Measurements from ENCODE around the gene SELENBP1.

SELENBP1 gene

DNA sequence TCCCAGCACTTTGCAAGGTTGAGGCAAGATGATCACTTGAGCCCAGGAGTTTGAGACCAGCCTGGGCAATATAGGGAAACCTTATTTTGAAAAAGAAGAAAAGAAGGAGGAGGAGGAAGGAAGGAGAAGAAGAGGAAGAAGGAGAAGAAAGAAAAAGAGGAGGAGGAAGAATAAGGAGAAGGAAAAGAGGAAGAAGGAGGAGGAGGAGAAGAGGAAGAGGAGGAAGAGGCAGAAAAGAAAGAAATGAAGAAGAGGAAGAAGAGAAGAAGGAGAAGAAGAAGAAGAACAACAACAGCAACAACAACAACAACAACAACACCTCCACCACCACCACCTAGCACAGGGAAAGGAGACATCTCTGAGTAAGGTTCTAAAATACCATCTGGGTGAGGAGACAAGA, 10.6 kb downstream of the SELENBP1 start:
- no peak for ATAC-seq
- TF ChIP-seq OSR1 (CRISPR knock-in tag; IDR thresholded peaks at IDR 0.05), result no peak
- no peak for TF ChIP-seq ZNF70 (CRISPR knock-in tag; IDR thresholded peaks at IDR 0.05)
- no peak for TF ChIP-seq TOX (CRISPR knock-in tag; IDR thresholded peaks at IDR 0.05; ENCODE audit: borderline replicate concordance)
- no peak for TF ChIP-seq ZNF565 (CRISPR knock-in tag; conservative IDR thresholded peaks at IDR 0.05; ENCODE audit: low read depth)
- no peak for TF ChIP-seq ZNF8 (CRISPR knock-in tag; IDR thresholded peaks at IDR 0.05)
- TF ChIP-seq, protein P1, sequence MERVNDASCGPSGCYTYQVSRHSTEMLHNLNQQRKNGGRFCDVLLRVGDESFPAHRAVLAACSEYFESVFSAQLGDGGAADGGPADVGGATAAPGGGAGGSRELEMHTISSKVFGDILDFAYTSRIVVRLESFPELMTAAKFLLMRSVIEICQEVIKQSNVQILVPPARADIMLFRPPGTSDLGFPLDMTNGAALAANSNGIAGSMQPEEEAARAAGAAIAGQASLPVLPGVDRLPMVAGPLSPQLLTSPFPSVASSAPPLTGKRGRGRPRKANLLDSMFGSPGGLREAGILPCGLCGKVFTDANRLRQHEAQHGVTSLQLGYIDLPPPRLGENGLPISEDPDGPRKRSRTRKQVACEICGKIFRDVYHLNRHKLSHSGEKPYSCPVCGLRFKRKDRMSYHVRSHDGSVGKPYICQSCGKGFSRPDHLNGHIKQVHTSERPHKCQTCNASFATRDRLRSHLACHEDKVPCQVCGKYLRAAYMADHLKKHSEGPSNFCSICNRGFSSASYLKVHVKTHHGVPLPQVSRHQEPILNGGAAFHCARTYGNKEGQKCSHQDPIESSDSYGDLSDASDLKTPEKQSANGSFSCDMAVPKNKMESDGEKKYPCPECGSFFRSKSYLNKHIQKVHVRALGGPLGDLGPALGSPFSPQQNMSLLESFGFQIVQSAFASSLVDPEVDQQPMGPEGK (CRISPR knock-in tag; IDR thresholded peaks at IDR 0.05; ENCODE audit: borderline replicate concordance), result no peak
- TF ChIP-seq, protein P2, sequence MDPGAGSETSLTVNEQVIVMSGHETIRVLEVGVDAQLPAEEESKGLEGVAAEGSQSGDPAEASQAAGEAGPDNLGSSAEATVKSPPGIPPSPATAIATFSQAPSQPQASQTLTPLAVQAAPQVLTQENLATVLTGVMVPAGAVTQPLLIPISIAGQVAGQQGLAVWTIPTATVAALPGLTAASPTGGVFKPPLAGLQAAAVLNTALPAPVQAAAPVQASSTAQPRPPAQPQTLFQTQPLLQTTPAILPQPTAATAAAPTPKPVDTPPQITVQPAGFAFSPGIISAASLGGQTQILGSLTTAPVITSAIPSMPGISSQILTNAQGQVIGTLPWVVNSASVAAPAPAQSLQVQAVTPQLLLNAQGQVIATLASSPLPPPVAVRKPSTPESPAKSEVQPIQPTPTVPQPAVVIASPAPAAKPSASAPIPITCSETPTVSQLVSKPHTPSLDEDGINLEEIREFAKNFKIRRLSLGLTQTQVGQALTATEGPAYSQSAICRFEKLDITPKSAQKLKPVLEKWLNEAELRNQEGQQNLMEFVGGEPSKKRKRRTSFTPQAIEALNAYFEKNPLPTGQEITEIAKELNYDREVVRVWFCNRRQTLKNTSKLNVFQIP (CRISPR knock-in tag; IDR thresholded peaks at IDR 0.05; ENCODE audit: borderline replicate concordance, low read depth), result no peak
- TF ChIP-seq, protein P3, sequence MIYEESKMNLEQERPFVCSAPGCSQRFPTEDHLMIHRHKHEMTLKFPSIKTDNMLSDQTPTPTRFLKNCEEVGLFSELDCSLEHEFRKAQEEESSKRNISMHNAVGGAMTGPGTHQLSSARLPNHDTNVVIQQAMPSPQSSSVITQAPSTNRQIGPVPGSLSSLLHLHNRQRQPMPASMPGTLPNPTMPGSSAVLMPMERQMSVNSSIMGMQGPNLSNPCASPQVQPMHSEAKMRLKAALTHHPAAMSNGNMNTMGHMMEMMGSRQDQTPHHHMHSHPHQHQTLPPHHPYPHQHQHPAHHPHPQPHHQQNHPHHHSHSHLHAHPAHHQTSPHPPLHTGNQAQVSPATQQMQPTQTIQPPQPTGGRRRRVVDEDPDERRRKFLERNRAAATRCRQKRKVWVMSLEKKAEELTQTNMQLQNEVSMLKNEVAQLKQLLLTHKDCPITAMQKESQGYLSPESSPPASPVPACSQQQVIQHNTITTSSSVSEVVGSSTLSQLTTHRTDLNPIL (CRISPR knock-in tag; IDR thresholded peaks at IDR 0.05; ENCODE audit: low read depth), result no peak
- no peak for TF ChIP-seq ZC3H10 (CRISPR knock-in tag; IDR thresholded peaks at IDR 0.05)
- no peak for TF ChIP-seq RARB (CRISPR knock-in tag; IDR thresholded peaks at IDR 0.05)
- TF ChIP-seq ESRRG (CRISPR knock-in tag; IDR thresholded peaks at IDR 0.05), result no peak
- TF ChIP-seq, protein P4, sequence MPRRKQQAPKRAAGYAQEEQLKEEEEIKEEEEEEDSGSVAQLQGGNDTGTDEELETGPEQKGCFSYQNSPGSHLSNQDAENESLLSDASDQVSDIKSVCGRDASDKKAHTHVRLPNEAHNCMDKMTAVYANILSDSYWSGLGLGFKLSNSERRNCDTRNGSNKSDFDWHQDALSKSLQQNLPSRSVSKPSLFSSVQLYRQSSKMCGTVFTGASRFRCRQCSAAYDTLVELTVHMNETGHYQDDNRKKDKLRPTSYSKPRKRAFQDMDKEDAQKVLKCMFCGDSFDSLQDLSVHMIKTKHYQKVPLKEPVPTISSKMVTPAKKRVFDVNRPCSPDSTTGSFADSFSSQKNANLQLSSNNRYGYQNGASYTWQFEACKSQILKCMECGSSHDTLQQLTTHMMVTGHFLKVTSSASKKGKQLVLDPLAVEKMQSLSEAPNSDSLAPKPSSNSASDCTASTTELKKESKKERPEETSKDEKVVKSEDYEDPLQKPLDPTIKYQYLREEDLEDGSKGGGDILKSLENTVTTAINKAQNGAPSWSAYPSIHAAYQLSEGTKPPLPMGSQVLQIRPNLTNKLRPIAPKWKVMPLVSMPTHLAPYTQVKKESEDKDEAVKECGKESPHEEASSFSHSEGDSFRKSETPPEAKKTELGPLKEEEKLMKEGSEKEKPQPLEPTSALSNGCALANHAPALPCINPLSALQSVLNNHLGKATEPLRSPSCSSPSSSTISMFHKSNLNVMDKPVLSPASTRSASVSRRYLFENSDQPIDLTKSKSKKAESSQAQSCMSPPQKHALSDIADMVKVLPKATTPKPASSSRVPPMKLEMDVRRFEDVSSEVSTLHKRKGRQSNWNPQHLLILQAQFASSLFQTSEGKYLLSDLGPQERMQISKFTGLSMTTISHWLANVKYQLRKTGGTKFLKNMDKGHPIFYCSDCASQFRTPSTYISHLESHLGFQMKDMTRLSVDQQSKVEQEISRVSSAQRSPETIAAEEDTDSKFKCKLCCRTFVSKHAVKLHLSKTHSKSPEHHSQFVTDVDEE (CRISPR knock-in tag; IDR thresholded peaks at IDR 0.05), result no peak
- no peak for TF ChIP-seq SNAI2 (CRISPR knock-in tag; IDR thresholded peaks at IDR 0.05)
- TF ChIP-seq, protein P5, sequence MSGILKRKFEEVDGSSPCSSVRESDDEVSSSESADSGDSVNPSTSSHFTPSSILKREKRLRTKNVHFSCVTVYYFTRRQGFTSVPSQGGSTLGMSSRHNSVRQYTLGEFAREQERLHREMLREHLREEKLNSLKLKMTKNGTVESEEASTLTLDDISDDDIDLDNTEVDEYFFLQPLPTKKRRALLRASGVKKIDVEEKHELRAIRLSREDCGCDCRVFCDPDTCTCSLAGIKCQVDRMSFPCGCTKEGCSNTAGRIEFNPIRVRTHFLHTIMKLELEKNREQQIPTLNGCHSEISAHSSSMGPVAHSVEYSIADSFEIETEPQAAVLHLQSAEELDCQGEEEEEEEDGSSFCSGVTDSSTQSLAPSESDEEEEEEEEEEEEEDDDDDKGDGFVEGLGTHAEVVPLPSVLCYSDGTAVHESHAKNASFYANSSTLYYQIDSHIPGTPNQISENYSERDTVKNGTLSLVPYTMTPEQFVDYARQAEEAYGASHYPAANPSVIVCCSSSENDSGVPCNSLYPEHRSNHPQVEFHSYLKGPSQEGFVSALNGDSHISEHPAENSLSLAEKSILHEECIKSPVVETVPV (CRISPR knock-in tag; IDR thresholded peaks at IDR 0.05), result no peak
- TF ChIP-seq CSDC2 (CRISPR knock-in tag; IDR thresholded peaks at IDR 0.05), result no peak
- TF ChIP-seq BACH2 (CRISPR knock-in tag; IDR thresholded peaks at IDR 0.05; ENCODE audit: borderline replicate concordance), result no peak

DNA sequence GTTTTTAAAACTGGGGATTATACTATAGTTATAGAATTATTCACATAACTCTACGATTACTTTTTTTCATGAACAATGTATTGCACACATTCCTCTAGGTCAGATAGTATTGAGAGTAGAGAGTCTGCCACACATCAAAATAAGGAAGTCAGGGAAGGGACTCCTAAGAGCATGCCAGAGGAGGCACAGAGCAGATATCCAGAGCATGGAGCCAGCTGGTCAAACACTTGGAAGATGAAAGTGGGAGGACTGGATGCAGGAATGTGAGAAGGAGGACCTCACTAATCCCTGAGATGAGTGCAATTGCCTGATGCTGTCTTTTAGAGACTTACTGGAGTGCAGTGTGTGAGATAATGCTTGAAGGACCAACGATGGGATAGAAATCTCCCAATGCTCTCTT, 15.8 kb downstream of the SELENBP1 start:
- TF ChIP-seq ESRRG (CRISPR knock-in tag; IDR thresholded peaks at IDR 0.05) (no peak), OSR1 (CRISPR knock-in tag; IDR thresholded peaks at IDR 0.05) (no peak), CSDC2 (CRISPR knock-in tag; IDR thresholded peaks at IDR 0.05) (no peak), ZFP3 (CRISPR knock-in tag; IDR thresholded peaks at IDR 0.05) (no peak), ZNF565 (CRISPR knock-in tag; conservative IDR thresholded peaks at IDR 0.05; ENCODE audit: low read depth) (no peak)

DNA sequence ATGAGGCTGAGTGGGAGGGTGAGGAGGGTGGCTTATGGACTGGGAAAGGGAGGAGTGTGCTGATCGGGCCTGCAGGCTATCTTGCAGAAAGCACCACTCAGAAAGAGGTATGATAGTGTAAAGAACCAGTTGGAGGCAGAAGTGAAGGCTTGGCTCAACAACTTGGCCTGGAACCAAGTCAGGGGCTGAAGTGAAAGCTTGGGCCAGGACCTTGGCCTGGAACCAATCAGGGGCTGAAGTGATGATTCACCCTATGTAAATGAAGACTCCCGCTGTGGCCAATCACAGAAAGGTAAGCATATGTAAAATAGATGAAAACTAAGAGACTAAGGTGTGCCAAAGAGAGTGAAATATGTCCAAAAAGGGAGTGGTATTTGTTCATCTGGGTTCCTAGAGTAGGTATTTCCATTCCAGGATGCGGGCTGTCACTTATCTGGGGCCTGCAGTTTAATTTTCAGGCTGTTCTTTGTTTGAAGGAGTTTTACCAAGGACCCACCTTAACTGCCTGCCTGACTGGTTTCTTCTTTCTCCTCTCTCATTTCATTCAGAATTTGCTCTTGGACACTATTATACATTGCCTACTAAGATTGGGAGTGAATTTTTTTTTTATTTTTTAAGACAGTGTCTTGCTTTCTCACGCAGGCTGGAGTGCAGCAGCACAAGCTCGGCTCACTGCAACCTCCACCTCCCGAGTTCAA, 20.3 kb downstream of the SELENBP1 start:
- no peak for ATAC-seq
- TF ChIP-seq ARNTL (CRISPR knock-in tag; IDR thresholded peaks at IDR 0.05; ENCODE audit: borderline replicate concordance, low read depth) (no peak), BACH2 (CRISPR knock-in tag; IDR thresholded peaks at IDR 0.05; ENCODE audit: borderline replicate concordance) (no peak), CSDC2 (CRISPR knock-in tag; IDR thresholded peaks at IDR 0.05) (no peak), ISL1 (CRISPR knock-in tag; IDR thresholded peaks at IDR 0.05) (no peak), PPARA (CRISPR knock-in tag; IDR thresholded peaks at IDR 0.05; ENCODE audit: borderline replicate concordance) (no peak), ZNF70 (CRISPR knock-in tag; IDR thresholded peaks at IDR 0.05) (no peak)
- TF ChIP-seq, protein P1 (CRISPR knock-in tag; IDR thresholded peaks at IDR 0.05; ENCODE audit: borderline replicate concordance), result no peak
- TF ChIP-seq, protein P2 (CRISPR knock-in tag; IDR thresholded peaks at IDR 0.05; ENCODE audit: borderline replicate concordance, low read depth), result no peak
- TF ChIP-seq, protein P4 (CRISPR knock-in tag; IDR thresholded peaks at IDR 0.05), result no peak

More for the DNA sequence above, 15.8 kb downstream of the SELENBP1 start:
- ATAC-seq, result peak; percentile 44

Data from SK-N-SH treated with all-trans-retinoic acid at 6 μM for 48 hours (cell line).